ENCODE data around the gene TENT5A.
"Not testable (repeated sequence)": the region's sequence is repeated elsewhere in the genome, so short reads cannot be mapped to it uniquely, and the experiment has no call there.

Gene TENT5A

GRCh38 chr6:81749707-81750106 is 2.8 kb downstream of the TENT5A start:
- peak; percentile 54 to 59 for DNase-seq

GRCh38 chr6:81748994-81749393 is 3.5 kb downstream of the TENT5A start:
- DNase-seq = peak; percentile 21 to 27

GRCh38 chr6:81747327-81747726 is 5.2 kb downstream of the TENT5A start:
- no peak for DNase-seq

- peak; percentile 81 to 85 for DNase-seq
Observed at GRCh38 chr6:81744131-81744530, 8.3 kb downstream of the TENT5A start.

- no peak for DNase-seq
Observed at GRCh38 chr6:81743649-81744048, 8.8 kb downstream of the TENT5A start.

GRCh38 chr6:81741689-81742088 is 10.8 kb downstream of the TENT5A start:
- no peak for DNase-seq

GRCh38 chr6:81740591-81740990 is 11.9 kb downstream of the TENT5A start:
- not testable (repeated sequence) for DNase-seq

- no peak for DNase-seq
Observed at GRCh38 chr6:81739230-81740195, 13.0 kb downstream of the TENT5A start.

GRCh38 chr6:81736428-81736827 is 16.1 kb downstream of the TENT5A start:
- DNase-seq = no peak

- DNase-seq = no peak
Observed at GRCh38 chr6:81735756-81736380, 16.6 kb downstream of the TENT5A start.

- DNase-seq = no peak
Observed at GRCh38 chr6:81734500-81735150, 17.9 kb downstream of the TENT5A start.

- DNase-seq = no peak
Observed at GRCh38 chr6:81734081-81734480, 18.4 kb downstream of the TENT5A start.

GRCh38 chr6:81731814-81732213 is 20.7 kb downstream of the TENT5A start:
- DNase-seq = no peak

- DNase-seq = no peak
Observed at GRCh38 chr6:81727876-81728517, 24.5 kb downstream of the TENT5A start.

GRCh38 chr6:81725127-81725526 is 27.4 kb downstream of the TENT5A start:
- no peak for DNase-seq

- DNase-seq = no peak
Observed at GRCh38 chr6:81722506-81723223, 29.8 kb downstream of the TENT5A start.

GRCh38 chr6:81720427-81720826 is 32.1 kb downstream of the TENT5A start:
- DNase-seq = no peak

- DNase-seq = no peak
Observed at GRCh38 chr6:81718126-81718525, 34.4 kb downstream of the TENT5A start.

- no peak for DNase-seq
Observed at GRCh38 chr6:81714684-81715083, 37.8 kb downstream of the TENT5A start.

GRCh38 chr6:81713205-81713604 is 39.3 kb downstream of the TENT5A start:
- DNase-seq = no peak

- no peak for DNase-seq
Observed at GRCh38 chr6:81708113-81708699, 44.3 kb downstream of the TENT5A start.

- no peak for DNase-seq
Observed at GRCh38 chr6:81704700-81705099, 47.8 kb downstream of the TENT5A start.

Data from Kasumi-1 (cell line).